Activated CD8-positive, alpha-beta memory T cell treated with anti-CD3 and anti-CD28 coated beads for 1 hour (primary cell): ENCODE data around the gene PCDHGB4.
"Not testable (repeated sequence)": the region's sequence is repeated elsewhere in the genome, so short reads cannot be mapped to it uniquely, and the experiment has no call there.

Experiments
- DNase-seq, 2 donors: peaks; one replicate each; pipeline ENCODE4 v3.0.0-alpha.2; 2020; ENCODE audit warnings: low read depth in 1 of 2; ENCODE audit errors: extremely low read depth in 1 of 2

PCDHGB4 gene

DNA sequence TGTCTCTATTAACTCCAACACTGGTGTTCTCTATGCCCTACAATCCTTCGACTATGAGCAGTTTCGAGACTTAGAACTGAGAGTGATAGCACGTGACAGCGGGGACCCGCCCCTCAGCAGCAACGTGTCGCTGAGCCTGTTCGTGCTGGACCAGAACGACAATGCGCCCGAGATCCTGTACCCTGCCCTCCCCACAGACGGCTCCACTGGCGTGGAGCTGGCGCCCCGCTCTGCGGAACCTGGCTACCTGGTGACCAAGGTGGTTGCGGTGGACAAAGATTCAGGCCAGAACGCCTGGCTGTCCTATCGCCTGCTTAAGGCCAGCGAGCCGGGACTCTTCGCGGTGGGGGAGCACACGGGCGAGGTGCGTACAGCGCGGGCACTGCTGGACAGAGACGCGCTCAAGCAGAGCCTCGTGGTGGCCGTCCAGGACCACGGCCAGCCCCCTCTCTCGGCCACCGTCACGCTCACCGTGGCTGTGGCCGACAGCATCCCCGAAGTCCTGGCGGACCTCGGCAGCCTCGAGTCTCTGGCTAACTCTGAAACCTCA is 35.3 kb downstream of the PCDHGB4 start:
- DNase-seq, result no peak

DNA sequence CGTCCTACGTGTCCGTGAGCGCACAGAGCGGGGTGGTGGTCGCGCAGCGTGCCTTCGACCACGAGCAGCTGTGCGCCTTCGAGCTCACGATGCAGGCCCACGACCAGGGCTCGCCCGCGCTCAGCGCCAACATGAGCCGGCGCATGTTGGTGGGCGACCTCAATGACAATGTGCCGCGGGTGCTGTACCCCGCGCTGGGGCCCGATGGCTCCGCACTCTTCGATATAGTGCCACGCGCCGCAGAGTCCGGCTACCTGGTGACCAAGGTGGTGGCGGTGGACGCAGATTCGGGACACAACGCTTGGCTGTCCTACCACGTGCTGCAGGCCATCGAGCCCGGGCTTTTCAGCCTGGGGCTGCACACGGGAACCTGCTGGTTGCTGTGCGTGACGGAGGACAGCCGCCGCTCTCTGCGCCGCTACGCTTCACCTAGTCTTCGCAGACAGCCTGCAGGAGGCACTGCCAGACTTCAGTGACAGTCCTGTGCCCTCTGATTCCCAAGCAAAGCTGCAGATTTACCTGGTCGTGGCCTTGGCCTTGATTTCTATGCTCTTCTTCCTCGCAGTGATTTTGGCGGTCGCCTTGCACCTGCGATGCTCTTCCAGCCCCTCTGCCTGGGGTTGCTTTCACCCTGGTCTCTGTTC is 40.4 kb downstream of the PCDHGB4 start:
- DNase-seq, result no peak

DNA sequence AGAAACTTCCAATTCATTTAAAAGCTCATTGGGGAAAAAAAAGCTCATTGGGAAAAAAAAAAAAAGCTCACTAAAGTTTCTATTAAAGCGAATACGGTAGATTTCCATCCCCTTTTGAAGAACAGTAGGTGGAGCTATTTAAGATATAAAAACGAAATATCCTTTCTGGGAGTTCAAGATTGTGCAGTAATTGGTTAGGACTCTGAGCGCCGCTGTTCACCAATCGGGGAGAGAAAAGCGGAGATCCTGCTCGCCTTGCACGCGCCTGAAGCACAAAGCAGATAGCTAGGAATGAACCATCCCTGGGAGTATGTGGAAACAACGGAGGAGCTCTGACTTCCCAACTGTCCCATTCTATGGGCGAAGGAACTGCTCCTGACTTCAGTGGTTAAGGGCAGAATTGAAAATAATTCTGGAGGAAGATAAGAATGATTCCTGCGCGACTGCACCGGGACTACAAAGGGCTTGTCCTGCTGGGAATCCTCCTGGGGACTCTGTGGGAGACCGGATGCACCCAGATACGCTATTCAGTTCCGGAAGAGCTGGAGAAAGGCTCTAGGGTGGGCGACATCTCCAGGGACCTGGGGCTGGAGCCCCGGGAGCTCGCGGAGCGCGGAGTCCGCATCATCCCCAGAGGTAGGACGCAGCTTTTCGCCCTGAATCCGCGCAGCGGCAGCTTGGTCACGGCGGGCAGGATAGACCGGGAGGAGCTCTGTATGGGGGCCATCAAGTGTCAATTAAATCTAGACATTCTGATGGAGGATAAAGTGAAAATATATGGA is 43.0 kb downstream of the PCDHGB4 start, which contains the start of gene PCDHGA12:
PCDHGA12 (plus strand) TSS at position 176 of the 782 bp plus-strand sequence; CDS start at position 429, 253 bp downstream.
- DNase-seq, result no peak

DNA sequence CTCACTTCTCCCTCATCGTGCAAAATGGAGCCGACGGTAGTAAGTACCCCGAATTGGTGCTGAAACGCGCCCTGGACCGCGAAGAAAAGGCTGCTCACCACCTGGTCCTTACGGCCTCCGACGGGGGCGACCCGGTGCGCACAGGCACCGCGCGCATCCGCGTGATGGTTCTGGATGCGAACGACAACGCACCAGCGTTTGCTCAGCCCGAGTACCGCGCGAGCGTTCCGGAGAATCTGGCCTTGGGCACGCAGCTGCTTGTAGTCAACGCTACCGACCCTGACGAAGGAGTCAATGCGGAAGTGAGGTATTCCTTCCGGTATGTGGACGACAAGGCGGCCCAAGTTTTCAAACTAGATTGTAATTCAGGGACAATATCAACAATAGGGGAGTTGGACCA is 43.8 kb downstream of the PCDHGB4 start:
- DNase-seq, result no peak

DNA sequence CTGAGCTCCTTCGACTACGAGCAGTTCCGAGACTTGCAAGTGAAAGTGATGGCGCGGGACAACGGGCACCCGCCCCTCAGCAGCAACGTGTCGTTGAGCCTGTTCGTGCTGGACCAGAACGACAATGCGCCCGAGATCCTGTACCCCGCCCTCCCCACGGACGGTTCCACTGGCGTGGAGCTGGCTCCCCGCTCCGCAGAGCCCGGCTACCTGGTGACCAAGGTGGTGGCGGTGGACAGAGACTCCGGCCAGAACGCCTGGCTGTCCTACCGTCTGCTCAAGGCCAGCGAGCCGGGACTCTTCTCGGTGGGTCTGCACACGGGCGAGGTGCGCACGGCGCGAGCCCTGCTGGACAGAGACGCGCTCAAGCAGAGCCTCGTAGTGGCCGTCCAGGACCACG is 44.8 kb downstream of the PCDHGB4 start:
- not testable (repeated sequence) for DNase-seq

DNA sequence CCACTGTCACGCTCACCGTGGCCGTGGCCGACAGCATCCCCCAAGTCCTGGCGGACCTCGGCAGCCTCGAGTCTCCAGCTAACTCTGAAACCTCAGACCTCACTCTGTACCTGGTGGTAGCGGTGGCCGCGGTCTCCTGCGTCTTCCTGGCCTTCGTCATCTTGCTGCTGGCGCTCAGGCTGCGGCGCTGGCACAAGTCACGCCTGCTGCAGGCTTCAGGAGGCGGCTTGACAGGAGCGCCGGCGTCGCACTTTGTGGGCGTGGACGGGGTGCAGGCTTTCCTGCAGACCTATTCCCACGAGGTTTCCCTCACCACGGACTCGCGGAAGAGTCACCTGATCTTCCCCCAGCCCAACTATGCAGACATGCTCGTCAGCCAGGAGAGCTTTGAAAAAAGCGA is 45.2 kb downstream of the PCDHGB4 start:
- DNase-seq, result not testable (repeated sequence)

DNA sequence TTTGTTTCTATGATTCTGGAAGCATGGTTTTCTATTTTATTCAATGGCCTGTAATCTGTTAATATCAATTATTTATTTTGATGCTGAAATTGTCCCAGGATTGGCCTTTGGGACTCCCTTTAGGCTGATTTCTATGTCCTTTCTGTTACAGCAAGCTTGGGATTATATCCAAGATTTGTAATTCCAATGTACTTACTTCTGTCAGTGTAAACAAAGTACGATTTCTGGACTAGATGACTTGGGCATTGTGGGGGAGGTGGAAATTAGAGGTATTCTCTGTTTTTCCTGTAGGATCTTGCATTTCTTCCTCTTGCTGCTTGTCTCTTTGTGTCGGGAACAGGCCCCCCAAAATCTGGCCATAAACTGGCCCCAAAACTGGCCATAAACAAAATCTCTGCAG is 46.5 kb downstream of the PCDHGB4 start:
- DNase-seq, result no peak

DNA sequence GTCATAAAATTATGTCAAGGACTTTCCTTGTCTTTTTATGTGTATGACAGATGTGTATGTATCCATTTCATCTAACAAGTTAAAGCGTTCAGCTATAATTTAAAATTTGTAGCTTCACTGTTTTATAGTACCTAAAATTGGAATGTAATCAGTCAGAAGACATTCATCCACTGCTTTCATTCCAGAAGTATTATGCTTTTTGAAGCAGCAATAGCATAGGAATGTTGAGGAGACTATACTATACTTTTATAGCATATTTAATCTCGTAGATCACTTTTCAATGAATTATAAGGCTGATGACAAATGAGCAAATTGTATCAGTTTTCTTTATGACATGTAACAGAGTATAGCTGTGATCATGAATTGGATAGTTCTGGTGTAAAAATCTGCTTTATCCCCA is 49.7 kb downstream of the PCDHGB4 start:
- no peak for DNase-seq

DNA sequence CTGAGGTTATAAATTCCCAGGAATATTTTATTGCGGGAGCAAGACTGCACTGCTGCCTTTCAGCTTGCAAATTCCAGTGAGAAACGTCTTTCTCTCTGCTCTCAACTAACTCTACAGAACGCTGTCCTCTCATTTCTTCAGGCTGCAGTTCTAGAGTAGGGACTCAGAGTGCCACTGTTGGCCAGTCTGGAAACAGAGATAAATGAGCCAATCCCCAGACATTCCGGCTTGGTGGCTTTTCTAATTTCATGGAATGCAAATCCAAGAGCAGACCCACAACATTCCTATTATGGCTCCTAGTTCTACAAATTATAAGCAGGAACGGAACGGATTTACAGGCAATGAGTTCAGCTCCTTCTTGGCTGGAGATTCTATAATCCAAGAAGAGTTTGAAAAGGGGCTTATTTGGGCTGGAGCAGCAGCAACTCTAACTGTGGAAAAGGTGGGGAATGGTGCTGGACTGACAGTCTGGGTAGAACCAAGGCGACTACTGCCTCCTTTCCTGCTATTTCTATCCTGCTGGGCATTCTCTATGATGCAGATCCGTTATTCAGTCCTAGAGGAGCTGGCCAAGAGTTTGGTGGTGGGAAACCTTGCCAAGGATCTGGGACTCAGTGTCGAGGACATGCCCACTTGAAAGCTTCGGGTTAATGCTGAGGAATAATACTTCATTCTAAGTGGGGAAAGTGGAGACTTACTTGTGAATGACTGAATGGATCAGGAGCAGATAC is 52.1 kb downstream of the PCDHGB4 start:
- DNase-seq, result no peak
